H1 (cell line): ENCODE measurements around the gene KRTAP4-7. TPM values are rescaled to one million over a fixed set of nuclear protein-coding genes. Genes with fewer than 3 reads are reported as not detected.

Source experiments
- CTCF ChIA-PET: fragments of 300-600 bp; sonication (Branson Sonifier 250); formaldehyde crosslinking; loops from one replicate; lab custom pipeline; 2021; ENCODE audit not compliant: partially characterized antibody; lab: Charles Lee
- POLR2A ChIA-PET: fragments of 300-600 bp; sonication (Branson Sonifier 250); formaldehyde crosslinking; loops from one replicate; lab custom pipeline; 2021; ENCODE audit warnings: inconsistent platforms; ENCODE audit not compliant: partially characterized antibody; lab: Charles Lee
- DNase-seq, 2 experiments: peaks; one replicate each; pipeline versions ENCODE4 v3.0.0 to v3.0.0-alpha.2; 2010 to 2022; ENCODE audit warnings: low spot score in 2 of 2, low read depth in 1 of 2, mixed read lengths in 1 of 2
- FAIRE-seq: peaks from 2 replicates; lab custom pipeline; 2011; peaks lifted over from hg19 to GRCh38; lab: Jason Lieb, UNC
- H2AFZ ChIP-seq: 2 replicates; pipeline ENCODE4 v1.8.1; 2012; ENCODE audit warnings: low read length, inconsistent platforms
- H2AK5ac ChIP-seq: 2 replicates; pipeline ENCODE4 v1.6.1; 2013; ENCODE audit warnings: low read depth, low read length
- H2BK120ac ChIP-seq: replicated peaks from 2 replicates; pipeline ENCODE3; 2013; ENCODE audit warnings: low read depth, low read length, inconsistent platforms
- H2BK12ac ChIP-seq: 2 replicates; pipeline ENCODE4 v1.6.1; 2013; ENCODE audit warnings: low read depth, low read length
- H2BK15ac ChIP-seq: 2 replicates; pipeline ENCODE4 v1.6.1; 2013; ENCODE audit warnings: low read length
- H2BK20ac ChIP-seq: 2 replicates; pipeline ENCODE4 v1.6.1; 2013; ENCODE audit warnings: low read length
- H2BK5ac ChIP-seq: 2 replicates; pipeline ENCODE4 v1.6.1; 2013; ENCODE audit warnings: low read depth, low read length
- H3K14ac ChIP-seq: 2 replicates; pipeline ENCODE4 v1.6.1; 2013; ENCODE audit warnings: inconsistent platforms; ENCODE audit not compliant: insufficient read length
- H3K18ac ChIP-seq: 2 replicates; pipeline ENCODE4 v1.6.1; 2013; ENCODE audit warnings: low read length; ENCODE audit errors: extremely low read depth
- H3K23ac ChIP-seq: 2 replicates; pipeline ENCODE4 v1.6.1; 2013; ENCODE audit warnings: inconsistent platforms; ENCODE audit not compliant: insufficient read length
- H3K23me2 ChIP-seq: 2 replicates; pipeline ENCODE4 v1.6.1; 2013; ENCODE audit warnings: low read depth, low read length
- H3K27ac ChIP-seq: 2 replicates; pipeline ENCODE4 v1.6.1; 2011; ENCODE audit warnings: low read depth, low read length, inconsistent platforms
- H3K27me3 ChIP-seq, 4 experiments: replicated peaks in 1 of 4; 1 replicate in 1 of 4; 2 replicates in 3 of 4; pipeline versions ENCODE4 v1.6.1 to v1.8.1; 2011 to 2013; ENCODE audit warnings: low read length in 3 of 4, mild to moderate bottlenecking in 3 of 4, inconsistent platforms in 2 of 4, mixed read lengths in 2 of 4, moderate library complexity in 1 of 4; ENCODE audit not compliant: control insufficient read depth in 3 of 4, insufficient read depth in 3 of 4; ENCODE audit errors: extremely low read depth in 1 of 4
- H3K36me3 ChIP-seq, 4 experiments: 2 replicates each; pipeline versions ENCODE4 v1.6.1 to v1.8.1; 2011 to 2013; ENCODE audit warnings: mild to moderate bottlenecking in 4 of 4, low read length in 3 of 4, moderate library complexity in 2 of 4, control low read depth in 1 of 4, inconsistent platforms in 1 of 4; ENCODE audit not compliant: insufficient read depth in 4 of 4, control insufficient read depth in 2 of 4
- H3K4ac ChIP-seq: replicated peaks from 2 replicates; pipeline ENCODE3; 2013; ENCODE audit warnings: low read length, low read depth, mixed read lengths, inconsistent platforms; ENCODE audit not compliant: insufficient read length
- H3K4me1 ChIP-seq, 4 experiments: replicated peaks in 1 of 4; 1 replicate in 1 of 4; 2 replicates in 3 of 4; pipeline versions ENCODE4 v1.6.1 to v1.8.1; 2011 to 2013; ENCODE audit warnings: low read length in 3 of 4, inconsistent platforms in 2 of 4, mixed read lengths in 1 of 4; ENCODE audit not compliant: insufficient read depth in 4 of 4, control insufficient read depth in 3 of 4
- H3K4me2 ChIP-seq, 2 experiments: 2 replicates each; pipeline versions ENCODE4 v1.6.1 to v1.8.1; 2011 to 2013; ENCODE audit warnings: low read depth in 2 of 2, low read length in 2 of 2, control low read depth in 1 of 2, inconsistent platforms in 1 of 2, mild to moderate bottlenecking in 1 of 2; ENCODE audit not compliant: insufficient read depth in 1 of 2
- H3K4me3 ChIP-seq, 4 experiments: fragments of 200-600, 300-600 bp in 1 of 4; sonication (generic), shearing (Covaris generic), sonication (Bioruptor Twin) in 1 of 4; 2 replicates each; pipeline versions ENCODE4 v1.5.1 to v1.8.1; 2011 to 2016; ENCODE audit warnings: low read length in 4 of 4, low read depth in 3 of 4, control low read depth in 2 of 4, inconsistent platforms in 2 of 4, mild to moderate bottlenecking in 2 of 4, mixed read lengths in 1 of 4, moderate library complexity in 1 of 4; ENCODE audit not compliant: insufficient read depth in 2 of 4; ENCODE audit errors: extremely low read depth in 1 of 4
- H3K56ac ChIP-seq: replicated peaks from 2 replicates; pipeline ENCODE3; 2013; ENCODE audit warnings: low read depth, mild to moderate bottlenecking, mixed read lengths, low read length, inconsistent platforms; ENCODE audit not compliant: insufficient read length
- H3K79me1 ChIP-seq: 2 replicates; pipeline ENCODE4 v1.6.1; 2013; ENCODE audit warnings: low read depth, low read length, control low read depth
- H3K79me2 ChIP-seq, 2 experiments: 2 replicates each; pipeline versions ENCODE4 v1.6.1 to v1.8.1; 2012 to 2013; ENCODE audit warnings: low read length in 2 of 2, mild to moderate bottlenecking in 2 of 2, inconsistent platforms in 1 of 2; ENCODE audit not compliant: insufficient read depth in 2 of 2, control insufficient read depth in 1 of 2
- H3K9ac ChIP-seq, 4 experiments: replicated peaks in 1 of 4; 1 replicate in 1 of 4; 2 replicates in 3 of 4; pipeline versions ENCODE4 v1.6.1 to v1.8.1; 2011 to 2013; ENCODE audit warnings: low read depth in 3 of 4, low read length in 3 of 4, control low read depth in 2 of 4, mild to moderate bottlenecking in 2 of 4, moderate library complexity in 2 of 4, inconsistent platforms in 1 of 4; ENCODE audit errors: extremely low read depth in 1 of 4
- H3K9me3 ChIP-seq, 2 experiments: 2 replicates each; pipeline versions ENCODE4 v1.6.1 to v1.8.1; 2012 to 2013; ENCODE audit warnings: mild to moderate bottlenecking in 2 of 2, moderate library complexity in 2 of 2, control low read depth in 1 of 2, inconsistent platforms in 1 of 2, low read depth in 1 of 2, low read length in 1 of 2, mixed read lengths in 1 of 2; ENCODE audit not compliant: insufficient read depth in 2 of 2
- H4K20me1 ChIP-seq, 2 experiments: replicated peaks in 1 of 2; 2 replicates each; pipeline versions ENCODE3 to v1.8.1; 2011 to 2013; ENCODE audit warnings: inconsistent platforms in 2 of 2, low read length in 2 of 2, mild to moderate bottlenecking in 1 of 2; ENCODE audit not compliant: insufficient read depth in 2 of 2, control insufficient read depth in 1 of 2
- H4K5ac ChIP-seq: 2 replicates; pipeline ENCODE4 v1.6.1; 2013; ENCODE audit warnings: low read length, low read depth, mixed read lengths, inconsistent platforms; ENCODE audit not compliant: insufficient read length
- H4K8ac ChIP-seq: 2 replicates; pipeline ENCODE4 v1.8.0; 2013; ENCODE audit warnings: mild to moderate bottlenecking, moderate library complexity, low read length, inconsistent platforms; ENCODE audit not compliant: insufficient read depth; ENCODE audit errors: extremely low read depth
- H4K91ac ChIP-seq: replicated peaks from 2 replicates; pipeline ENCODE3; 2013; ENCODE audit warnings: low read length, mixed read lengths, inconsistent platforms; ENCODE audit not compliant: insufficient read length
- HDAC2 ChIP-seq, 2 experiments: fragments of 300-600 bp in 1 of 2; sonication (generic) in 1 of 2; IDR thresholded peaks; 2 replicates each; pipeline ENCODE4 v1.6.1; 2011 to 2012; ENCODE audit warnings: low read depth in 2 of 2, low read length in 2 of 2, mild to moderate bottlenecking in 2 of 2, moderate library complexity in 2 of 2, borderline replicate concordance in 1 of 2, inconsistent platforms in 1 of 2
- WGBS, 2 experiments: shearing (Covaris generic) in 1 of 2; methylation state at CpG; one replicate each; pipeline versions ENCODE4 v1.1.6 to v1.1.7; 2013 to 2015; ENCODE audit warnings: low lambda C conversion rate in 2 of 2, mixed read lengths in 2 of 2, inconsistent platforms in 1 of 2, low coverage in 1 of 2, missing lambda C conversion rate in 1 of 2; ENCODE audit not compliant: insufficient replicate concordance in 2 of 2, insufficient coverage in 1 of 2, insufficient read length in 1 of 2; ENCODE audit errors: extremely low coverage in 1 of 2, missing lambda C conversion rate in 1 of 2; 5-methylcytosine and 5-hydroxymethylcytosine counted together
- polyA plus RNA-seq, 7 experiments: library from polyadenylated mRNA; depleted of rRNA in 3 of 7; stranded (reverse) in 5 of 7; unstranded in 2 of 7; fragments of >200 nt in 5 of 7; fragments of 200-250 nt in 2 of 7; gene quantifications; 1 replicate in 5 of 7; 2 replicates in 1 of 7; 4 replicates in 1 of 7; pipeline versions ENCODE4 v1.2.1 to v1.2.3, GENCODE V29; 2011 to 2013; ENCODE audit warnings: missing spikeins in 2 of 7, mixed read lengths in 2 of 7
- total RNA-seq: library from RNA; stranded (reverse); fragmentation: NEBNext Ultra II Directional; extraction: Animal tissue kit (Norgen Biotek cat#: 25700); gene quantifications from 2 replicates; pipeline ENCODE4 v1.2.1, GENCODE V29; 2021
- TF ChIP-seq, protein P1 (sequence below), 3 experiments: IDR thresholded peaks; 1 replicate in 2 of 3; 2 replicates in 1 of 3; pipeline versions ENCODE4 v1.5.1 to v1.6.1; 2011; ENCODE audit warnings: low read length in 3 of 3, mild to moderate bottlenecking in 3 of 3, inconsistent platforms in 2 of 3, low read depth in 1 of 3, moderate library complexity in 1 of 3; ENCODE audit not compliant: insufficient read depth in 1 of 3; ENCODE audit errors: control extremely low read depth in 1 of 3

The KRTAP4-7 gene
- total and polyA plus RNA-seq, 2 of the 8 experiments (the other 6 are each of a cell fraction or from before 2014, with no cell fraction given), result not detected

DNA sequence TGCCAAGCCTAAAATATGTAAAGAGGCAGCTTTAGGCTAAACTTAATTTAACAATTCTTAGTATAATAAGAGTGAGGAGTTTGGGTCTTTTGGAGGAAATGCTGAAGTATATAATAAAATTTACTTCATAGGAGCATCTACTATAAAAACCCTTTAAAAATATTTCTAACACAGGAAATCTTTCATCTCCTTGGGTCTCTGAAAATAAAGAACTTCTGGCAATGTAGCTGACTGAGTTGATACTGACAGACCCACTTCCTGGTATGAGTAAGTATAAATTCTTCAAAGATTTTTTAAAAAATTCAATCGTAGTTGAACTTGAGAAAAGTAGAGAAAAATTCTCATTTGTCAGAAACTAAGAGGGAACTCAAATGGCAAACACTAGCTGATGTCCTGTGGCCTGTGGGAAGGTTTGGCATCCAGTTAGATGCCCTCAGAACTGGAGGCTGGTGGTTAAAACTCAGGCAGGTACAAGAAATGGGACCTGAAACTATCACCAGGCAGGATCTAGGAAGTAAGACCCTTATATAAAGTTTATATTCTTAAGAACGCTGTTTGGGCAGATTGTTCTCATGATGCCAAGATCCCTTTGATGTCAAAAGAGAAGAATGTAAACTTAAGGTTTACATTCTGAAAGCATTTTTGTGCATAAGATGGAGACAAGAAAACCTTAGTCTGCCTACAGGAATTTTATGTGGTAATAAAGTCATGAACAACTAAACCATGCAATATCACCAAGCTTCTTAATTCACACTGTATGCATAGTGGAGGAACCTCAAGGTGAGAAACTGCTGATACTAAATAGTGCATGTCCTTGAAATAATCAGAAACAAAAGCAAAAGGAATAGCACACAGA, 50.2 kb downstream of the KRTAP4-7 start:
- peak; percentile 68 for FAIRE-seq
- no peak overlapping the region for H3K4ac ChIP-seq
- H3K56ac ChIP-seq, result no peak overlapping the region
- H3K14ac ChIP-seq, result no peak overlapping the region
- no peak overlapping the region for H4K91ac ChIP-seq
- no peaks in the 10 kb centered on the region for H3K36me3 ChIP-seq
- ChIA-PET CTCF (interaction anchor here (0.6 kb wide), 3 partner anchors 24 to 235 kb away, joined by 3 read pairs; no protein-coding TSS in a partner anchor), POLR2A (no interaction called here)
- H3K27me3 ChIP-seq, result no peaks in the 10 kb centered on the region
- H3K4me2 ChIP-seq, result no peak overlapping the region
- H3K9me3 ChIP-seq, result no peaks in the 10 kb centered on the region
- H4K5ac ChIP-seq, result no peak overlapping the region
- H2AK5ac ChIP-seq, result no peak overlapping the region
- WGBS, 2 experiments, result 92% methylated on average over 2 of the region's 2 CpGs; no CpG with 5 or more reads in 1 of the 2 experiments
- H3K18ac ChIP-seq, result no peak overlapping the region
- H2BK20ac ChIP-seq, result no peak overlapping the region
- H4K8ac ChIP-seq, result no peak overlapping the region
- H3K9ac ChIP-seq, result no peak overlapping the region
- no peaks in the 10 kb centered on the region for H3K4me1 ChIP-seq
- H3K79me2 ChIP-seq, result no peaks in the 10 kb centered on the region
- no peak overlapping the region for H2BK120ac ChIP-seq
- H4K20me1 ChIP-seq, result no peaks in the 10 kb centered on the region
- no peak overlapping the region for H2BK15ac ChIP-seq
- no peaks in the 10 kb centered on the region for H3K23me2 ChIP-seq
- no peak overlapping the region for H3K4me3 ChIP-seq
- H2BK12ac ChIP-seq, result no peak overlapping the region
- H2BK5ac ChIP-seq, result no peak overlapping the region
- no peak overlapping the region for H2AFZ ChIP-seq
- DNase-seq, result no peak
- no peak overlapping the region for H3K23ac ChIP-seq
- no peak overlapping the region for H3K27ac ChIP-seq
- no peaks in the 10 kb centered on the region for H3K79me1 ChIP-seq
- no peak for TF ChIP-seq HDAC2 (IDR thresholded peaks at IDR 0.05; ENCODE audit: borderline replicate concordance in 1 of 2, low read depth in 2 of 2, low read length in 2 of 2)
- TF ChIP-seq, protein P1, sequence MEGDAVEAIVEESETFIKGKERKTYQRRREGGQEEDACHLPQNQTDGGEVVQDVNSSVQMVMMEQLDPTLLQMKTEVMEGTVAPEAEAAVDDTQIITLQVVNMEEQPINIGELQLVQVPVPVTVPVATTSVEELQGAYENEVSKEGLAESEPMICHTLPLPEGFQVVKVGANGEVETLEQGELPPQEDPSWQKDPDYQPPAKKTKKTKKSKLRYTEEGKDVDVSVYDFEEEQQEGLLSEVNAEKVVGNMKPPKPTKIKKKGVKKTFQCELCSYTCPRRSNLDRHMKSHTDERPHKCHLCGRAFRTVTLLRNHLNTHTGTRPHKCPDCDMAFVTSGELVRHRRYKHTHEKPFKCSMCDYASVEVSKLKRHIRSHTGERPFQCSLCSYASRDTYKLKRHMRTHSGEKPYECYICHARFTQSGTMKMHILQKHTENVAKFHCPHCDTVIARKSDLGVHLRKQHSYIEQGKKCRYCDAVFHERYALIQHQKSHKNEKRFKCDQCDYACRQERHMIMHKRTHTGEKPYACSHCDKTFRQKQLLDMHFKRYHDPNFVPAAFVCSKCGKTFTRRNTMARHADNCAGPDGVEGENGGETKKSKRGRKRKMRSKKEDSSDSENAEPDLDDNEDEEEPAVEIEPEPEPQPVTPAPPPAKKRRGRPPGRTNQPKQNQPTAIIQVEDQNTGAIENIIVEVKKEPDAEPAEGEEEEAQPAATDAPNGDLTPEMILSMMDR (IDR thresholded peaks at IDR 0.05; ENCODE audit: control extremely low read depth in 1 of 3, insufficient read depth in 1 of 3, low read depth in 1 of 3, low read length in 3 of 3), result no peak
